ENCODE measurements around the gene ITGA2. TPM values are rescaled to one million over a fixed set of nuclear protein-coding genes. Genes with fewer than 3 reads are reported as not detected.
"Not testable (repeated sequence)": the region's sequence is repeated elsewhere in the genome, so short reads cannot be mapped to it uniquely, and the experiment has no call there.

Gene ITGA2
- total RNA-seq, 4 donors from 2014 or later: 2.0 to 6.0 (median 3.1) TPM

DNA sequence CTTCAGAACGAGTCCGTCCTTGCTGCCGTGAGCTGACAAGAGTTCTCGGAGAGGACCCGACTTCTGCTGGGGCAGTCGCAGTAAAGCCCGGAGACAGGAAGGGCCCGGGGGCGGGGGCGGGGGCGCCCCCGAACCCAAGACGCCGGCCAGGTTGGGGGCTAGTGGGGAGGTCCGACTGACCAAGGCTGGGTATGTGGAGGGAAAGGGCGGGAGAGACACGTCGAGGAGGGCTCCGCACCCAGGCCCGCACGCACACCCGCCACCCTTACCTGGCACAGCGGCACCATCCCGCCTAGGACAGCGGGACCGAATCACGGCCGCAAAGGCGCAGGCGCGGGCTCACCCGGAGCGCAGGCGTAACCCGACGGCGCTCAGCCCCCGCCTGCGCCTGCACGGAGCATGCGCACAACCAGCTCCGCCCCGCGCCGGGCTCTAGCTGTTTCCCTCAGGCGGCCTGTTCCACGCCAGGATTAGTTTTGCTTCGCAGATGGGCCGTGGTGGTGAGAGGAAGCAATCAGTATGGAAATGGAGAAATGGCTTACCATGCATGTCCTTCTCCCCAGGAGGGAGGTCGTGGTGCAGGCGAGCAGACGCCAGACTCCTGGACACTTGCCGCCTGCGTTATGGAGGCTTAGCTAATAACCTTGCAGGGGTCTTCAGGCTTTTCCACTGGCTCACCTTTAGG is 120.4 kb downstream of the ITGA2 start, which contains the start of gene MOCS2:
Gene MOCS2 (minus strand): TSS at position 315 of the 685 bp plus-strand sequence. CDS start 2,583 bp downstream, outside the sequence.
- intact Hi-C loops (cut with DNase I): no loop called here
- H3K36me3 ChIP-seq: no peaks in the 10 kb centered on the region
- H3K9me3 ChIP-seq: no peaks in the 10 kb centered on the region
- DNase-seq: peak; percentile 91 to 92
- WGBS, 2 donors: 0 to 1% methylated on average over 21 to 31 of the region's 54 CpGs
- H3K4me1 ChIP-seq: peaks cover 6 to 17% of the 10 kb centered on the region in 2 donors
- H3K27me3 ChIP-seq: no peaks in the 10 kb centered on the region
- TF ChIP-seq, protein P1, sequence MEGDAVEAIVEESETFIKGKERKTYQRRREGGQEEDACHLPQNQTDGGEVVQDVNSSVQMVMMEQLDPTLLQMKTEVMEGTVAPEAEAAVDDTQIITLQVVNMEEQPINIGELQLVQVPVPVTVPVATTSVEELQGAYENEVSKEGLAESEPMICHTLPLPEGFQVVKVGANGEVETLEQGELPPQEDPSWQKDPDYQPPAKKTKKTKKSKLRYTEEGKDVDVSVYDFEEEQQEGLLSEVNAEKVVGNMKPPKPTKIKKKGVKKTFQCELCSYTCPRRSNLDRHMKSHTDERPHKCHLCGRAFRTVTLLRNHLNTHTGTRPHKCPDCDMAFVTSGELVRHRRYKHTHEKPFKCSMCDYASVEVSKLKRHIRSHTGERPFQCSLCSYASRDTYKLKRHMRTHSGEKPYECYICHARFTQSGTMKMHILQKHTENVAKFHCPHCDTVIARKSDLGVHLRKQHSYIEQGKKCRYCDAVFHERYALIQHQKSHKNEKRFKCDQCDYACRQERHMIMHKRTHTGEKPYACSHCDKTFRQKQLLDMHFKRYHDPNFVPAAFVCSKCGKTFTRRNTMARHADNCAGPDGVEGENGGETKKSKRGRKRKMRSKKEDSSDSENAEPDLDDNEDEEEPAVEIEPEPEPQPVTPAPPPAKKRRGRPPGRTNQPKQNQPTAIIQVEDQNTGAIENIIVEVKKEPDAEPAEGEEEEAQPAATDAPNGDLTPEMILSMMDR (IDR thresholded peaks at IDR 0.05): no peak
- peak in 1 of 2 donors; percentile 93 for TF ChIP-seq POLR2A (IDR thresholded peaks at IDR 0.05)
- peak within 1 kb of the TSS; percentile 22 to 77 (median 53) for H3K4me3 ChIP-seq (replicated peaks in 1 of 3)
- H3K27ac ChIP-seq: peak within 1 kb of the TSS; percentile 51 to 92 (median 69)

DNA sequence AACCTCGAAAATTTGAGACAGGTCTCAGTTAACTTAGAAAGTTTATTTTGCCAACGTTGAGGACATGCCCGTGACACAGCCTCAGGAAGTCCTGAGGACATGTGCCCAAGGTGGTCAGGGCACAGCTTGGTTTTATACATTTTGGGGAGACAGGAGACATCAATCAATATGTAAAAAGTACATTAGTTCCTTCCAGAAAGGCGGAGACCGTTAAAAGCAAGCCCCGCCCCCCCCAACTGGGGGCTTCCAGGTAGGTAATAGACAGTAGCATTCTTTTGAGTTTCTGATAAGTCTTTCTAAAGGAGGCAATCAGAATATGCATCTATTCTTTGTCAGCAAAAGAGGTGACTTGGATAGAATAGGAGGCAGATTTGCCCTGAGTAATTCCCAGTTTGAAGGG is 121.0 kb downstream of the ITGA2 start:
- WGBS, 2 donors: 20 to 24% methylated on average over 6 of the region's 6 CpGs
- Histone ChIP-seq H3K27me3 (no peaks in the 10 kb centered on the region), H3K9me3 (no peaks in the 10 kb centered on the region), H3K4me3 (replicated peaks in 1 of 3) (peak overlapping the region; percentile 22 to 77 (median 53)), H3K36me3 (no peaks in the 10 kb centered on the region), H3K27ac (peak overlapping the region; percentile 50 to 92 (median 69)), H3K4me1 (peaks cover 6 to 17% of the 10 kb centered on the region in 2 donors)
- DNase-seq: peak in 1 of 2 donors; percentile 19
- TF ChIP-seq, protein P1 (IDR thresholded peaks at IDR 0.05): no peak
- no peak for TF ChIP-seq POLR2A (IDR thresholded peaks at IDR 0.05)
- intact Hi-C loops (cut with DNase I): no loop called here

DNA sequence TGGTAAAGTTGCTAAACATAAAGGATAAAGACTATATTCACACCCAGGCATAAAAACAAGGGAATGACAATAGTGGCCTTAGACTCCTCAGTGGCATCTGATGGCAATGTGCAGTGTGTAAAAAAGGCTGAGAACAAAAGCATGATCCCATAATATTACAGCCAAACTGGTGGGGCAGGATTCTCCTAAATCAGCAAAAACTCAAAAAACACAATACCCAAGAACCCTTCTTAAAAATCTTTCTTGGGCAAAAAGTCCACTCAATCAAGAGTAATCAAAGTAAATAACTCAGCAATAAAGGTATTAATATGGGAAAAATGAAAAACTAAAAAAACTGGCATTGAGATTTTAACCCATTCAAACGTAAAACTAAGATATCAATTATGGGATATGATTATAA is 122.0 kb downstream of the ITGA2 start:
- Histone ChIP-seq H3K9me3 (no peaks in the 10 kb centered on the region), H3K27me3 (no peaks in the 10 kb centered on the region), H3K4me3 (replicated peaks in 1 of 3) (no peak overlapping the region), H3K4me1 (peaks cover 6 to 17% of the 10 kb centered on the region in 2 donors), H3K27ac (no peak overlapping the region), H3K36me3 (no peaks in the 10 kb centered on the region)
- TF ChIP-seq, protein P1 (IDR thresholded peaks at IDR 0.05): no peak
- TF ChIP-seq POLR2A (IDR thresholded peaks at IDR 0.05): no peak
- intact Hi-C loops (cut with DNase I): no loop called here
- no peak for DNase-seq
- 96 to 100% methylated on average over 1 of the region's 1 CpG for WGBS, 2 donors

DNA sequence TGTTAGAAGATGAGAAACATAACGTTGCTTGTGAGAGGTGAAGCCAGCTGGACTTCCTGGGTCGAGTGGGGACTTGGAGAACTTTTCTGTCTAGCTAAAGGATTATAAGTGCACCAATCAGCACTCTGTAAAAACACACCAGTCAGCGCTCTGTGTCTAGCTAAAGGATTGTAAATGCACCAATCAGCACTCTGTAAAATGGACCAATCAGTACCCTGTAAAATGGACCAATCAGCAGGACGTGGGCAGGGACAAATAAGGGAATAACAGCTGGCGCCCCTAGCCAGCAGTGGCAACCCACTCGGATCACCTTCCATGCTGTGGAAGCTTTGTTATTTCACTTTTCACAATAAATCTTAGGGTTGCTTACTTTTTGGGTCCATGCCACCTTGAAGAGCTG is 123.2 kb downstream of the ITGA2 start:
- WGBS, 2 donors: 93% methylated on average over 6 of the region's 6 CpGs
- H3K9me3 ChIP-seq; intact Hi-C loops (cut with DNase I); H3K27ac ChIP-seq; H3K27me3 ChIP-seq; H3K36me3 ChIP-seq; H3K4me3 ChIP-seq (replicated peaks in 1 of 3); DNase-seq: not testable (repeated sequence)
- H3K4me1 ChIP-seq: peaks cover 6 to 17% of the 10 kb centered on the region in 2 donors

DNA sequence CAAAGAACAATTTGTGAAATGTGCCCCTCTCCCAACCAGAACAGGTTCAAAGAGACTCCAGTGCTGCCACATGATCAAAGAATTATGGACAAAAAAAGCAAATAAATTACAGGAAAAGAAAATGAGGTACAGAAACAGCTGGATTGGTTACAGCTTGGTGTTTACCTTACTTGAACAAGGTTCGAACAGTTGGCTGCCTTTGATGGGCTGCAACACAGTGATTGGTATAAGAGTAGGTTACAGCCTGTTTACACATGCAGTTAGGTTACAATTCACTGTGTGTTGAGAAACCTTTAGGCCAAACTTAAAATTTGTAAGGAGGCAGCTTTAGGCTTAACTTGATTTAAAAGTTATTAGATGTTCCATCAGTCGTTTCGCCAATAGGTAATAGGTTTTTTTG is 123.8 kb downstream of the ITGA2 start:
- no peak overlapping the region for H3K27ac ChIP-seq
- no peaks in the 10 kb centered on the region for H3K27me3 ChIP-seq
- no peak for DNase-seq
- TF ChIP-seq POLR2A (IDR thresholded peaks at IDR 0.05): no peak
- TF ChIP-seq, protein P1 (IDR thresholded peaks at IDR 0.05): no peak
- H3K4me3 ChIP-seq (replicated peaks in 1 of 3): no peak overlapping the region
- no peaks in the 10 kb centered on the region for H3K9me3 ChIP-seq
- H3K36me3 ChIP-seq: no peaks in the 10 kb centered on the region
- peaks cover 6 to 14% of the 10 kb centered on the region in 2 donors for H3K4me1 ChIP-seq
- intact Hi-C loops (cut with DNase I): no loop called here
- 90 to 91% methylated on average over 3 of the region's 3 CpGs for WGBS, 2 donors

Measured in thyroid gland (tissue), 4 donors.